Measurements from ENCODE around the gene CACNA2D3. TPM values are rescaled to one million over a fixed set of nuclear protein-coding genes. Genes with fewer than 3 reads are reported as not detected.

The CACNA2D3 gene
- total RNA-seq, 1 donor from 2014 or later, result 1.3 TPM

- no peak overlapping the region for H3K4me3 ChIP-seq (ENCODE audit: low read depth, low read length)
- TF ChIP-seq CTCF (conservative IDR thresholded peaks at IDR 0.05; ENCODE audit: low read depth, low read length), result peak; percentile 52
- no peak for DNase-seq (ENCODE audit: low read depth)
Measured at GRCh38 chr3:54837964-54838363, 715.6 kb downstream of the CACNA2D3 start.

GRCh38 chr3:54841471-54841870, 719.1 kb downstream of the CACNA2D3 start:
- no peak for DNase-seq (ENCODE audit: low read depth)
- TF ChIP-seq CTCF (conservative IDR thresholded peaks at IDR 0.05; ENCODE audit: low read depth, low read length), result no peak

GRCh38 chr3:54843352-54843751, 721.0 kb downstream of the CACNA2D3 start:
- no peak for TF ChIP-seq CTCF (conservative IDR thresholded peaks at IDR 0.05; ENCODE audit: low read depth, low read length)

More at GRCh38 chr3:54841471-54841870, 719.1 kb downstream of the CACNA2D3 start:
- H3K4me3 ChIP-seq (ENCODE audit: low read depth, low read length), result no peak overlapping the region

GRCh38 chr3:54844211-54844610, 721.9 kb downstream of the CACNA2D3 start:
- TF ChIP-seq CTCF (conservative IDR thresholded peaks at IDR 0.05; ENCODE audit: low read depth, low read length), result no peak
- no peak overlapping the region for H3K4me3 ChIP-seq (ENCODE audit: low read depth, low read length)
- DNase-seq (ENCODE audit: low read depth), result no peak

More at GRCh38 chr3:54843352-54843751, 721.0 kb downstream of the CACNA2D3 start:
- no peak for DNase-seq (ENCODE audit: low read depth)
- no peak overlapping the region for H3K4me3 ChIP-seq (ENCODE audit: low read depth, low read length)

GRCh38 chr3:54845011-54845410, 722.7 kb downstream of the CACNA2D3 start:
- DNase-seq (ENCODE audit: low read depth), result no peak
- no peak for TF ChIP-seq CTCF (conservative IDR thresholded peaks at IDR 0.05; ENCODE audit: low read depth, low read length)
- no peak overlapping the region for H3K4me3 ChIP-seq (ENCODE audit: low read depth, low read length)

GRCh38 chr3:54845551-54845950, 723.2 kb downstream of the CACNA2D3 start:
- TF ChIP-seq CTCF (conservative IDR thresholded peaks at IDR 0.05; ENCODE audit: low read depth, low read length), result no peak
- H3K4me3 ChIP-seq (ENCODE audit: low read depth, low read length), result no peak overlapping the region
- no peak for DNase-seq (ENCODE audit: low read depth)

GRCh38 chr3:54846119-54846518, 723.8 kb downstream of the CACNA2D3 start:
- TF ChIP-seq CTCF (conservative IDR thresholded peaks at IDR 0.05; ENCODE audit: low read depth, low read length), result no peak
- no peak overlapping the region for H3K4me3 ChIP-seq (ENCODE audit: low read depth, low read length)
- no peak for DNase-seq (ENCODE audit: low read depth)

All from epithelial cell of proximal tubule (primary cell).